Aorta (tissue), 5 donors: ENCODE data around the gene PUSL1. TPM values are rescaled to one million over a fixed set of nuclear protein-coding genes. Genes with fewer than 3 reads are reported as not detected.

Experiments used
- ATAC-seq: fragments of 200-7000 bp; cut with Tn5 transposase; one replicate; pipeline ENCODE4 v1.9.1; 2022; ENCODE audit warnings: moderate library complexity; ENCODE audit not compliant: low FRiP score
- DNase-seq, 2 donors: peaks; one replicate each; pipeline ENCODE4 v3.0.0-alpha.2; 2020
- H3K27ac ChIP-seq, 2 donors: one replicate each; pipeline ENCODE4 v1.5.1; 2013; ENCODE audit warnings: low read length in 2 of 2, mild to moderate bottlenecking in 2 of 2, moderate library complexity in 2 of 2, control low read depth in 1 of 2, inconsistent platforms in 1 of 2, low read depth in 1 of 2
- H3K27me3 ChIP-seq, 2 donors: one replicate each; pipeline ENCODE4 v1.6.1; 2013; ENCODE audit warnings: control low read depth in 1 of 2, low read length in 1 of 2, mild to moderate bottlenecking in 1 of 2, moderate library complexity in 1 of 2; ENCODE audit not compliant: insufficient read depth in 2 of 2, control insufficient read depth in 1 of 2
- H3K36me3 ChIP-seq, 2 donors: one replicate each; pipeline ENCODE4 v1.6.1; 2013; ENCODE audit warnings: control low read depth in 1 of 2, low read length in 1 of 2, mild to moderate bottlenecking in 1 of 2; ENCODE audit not compliant: insufficient read depth in 2 of 2, control insufficient read depth in 1 of 2
- H3K4me1 ChIP-seq, 2 donors: one replicate each; pipeline ENCODE4 v1.6.1; 2013; ENCODE audit warnings: low read length in 2 of 2, control low read depth in 1 of 2, mild to moderate bottlenecking in 1 of 2, moderate library complexity in 1 of 2; ENCODE audit not compliant: insufficient read depth in 2 of 2, control insufficient read depth in 1 of 2
- H3K4me3 ChIP-seq, 2 donors: one replicate each; pipeline ENCODE4 v1.5.1; 2013; ENCODE audit warnings: low read length in 2 of 2, control low read depth in 1 of 2, mild to moderate bottlenecking in 1 of 2
- H3K9me3 ChIP-seq: one replicate; pipeline ENCODE4 v1.6.1; 2013; ENCODE audit warnings: mild to moderate bottlenecking, low read length; ENCODE audit not compliant: control insufficient read depth
- WGBS, 2 donors: extraction: QIAGEN DNeasy Blood & Tissue Kit; methylation state at CpG; one replicate each; pipeline ENCODE4 v1.1.7; 2013; 5-methylcytosine and 5-hydroxymethylcytosine counted together
- intact Hi-C, 2 donors: fragments of 100-400 bp; cut with DNase I; formaldehyde crosslinking; loops; one replicate each; pipeline versions ENCODE4 v1.14.2 to v1.15.0; 2022
- polyA plus RNA-seq, 2 donors: library from polyadenylated mRNA; stranded (reverse); fragments of 200-250 nt; gene quantifications; one replicate each; pipeline ENCODE4 v1.2.3, GENCODE V29; 2013
- total RNA-seq, 2 donors: library from RNA; stranded (reverse); fragmentation: NEBNext Ultra II Directional; extraction: Animal tissue kit (Norgen Biotek cat#: 25700); gene quantifications; one replicate each; pipeline ENCODE4 v1.2.1, GENCODE V29; 2021
- donor health status: healthy with polysubstance abuse.
- donor health status: Bipolar disorder and iron deficiency.
- donor health status: DM: no; HTN: no; CAD: no.
- donor health status: DM: no; HTN: no; CAD: no.
- donor health status: DM: yes; HTN: yes; CAD: no.

PUSL1 gene
- total and polyA plus RNA-seq, 4 donors: 5.8 to 13.7 (median 10.0) TPM

DNA sequence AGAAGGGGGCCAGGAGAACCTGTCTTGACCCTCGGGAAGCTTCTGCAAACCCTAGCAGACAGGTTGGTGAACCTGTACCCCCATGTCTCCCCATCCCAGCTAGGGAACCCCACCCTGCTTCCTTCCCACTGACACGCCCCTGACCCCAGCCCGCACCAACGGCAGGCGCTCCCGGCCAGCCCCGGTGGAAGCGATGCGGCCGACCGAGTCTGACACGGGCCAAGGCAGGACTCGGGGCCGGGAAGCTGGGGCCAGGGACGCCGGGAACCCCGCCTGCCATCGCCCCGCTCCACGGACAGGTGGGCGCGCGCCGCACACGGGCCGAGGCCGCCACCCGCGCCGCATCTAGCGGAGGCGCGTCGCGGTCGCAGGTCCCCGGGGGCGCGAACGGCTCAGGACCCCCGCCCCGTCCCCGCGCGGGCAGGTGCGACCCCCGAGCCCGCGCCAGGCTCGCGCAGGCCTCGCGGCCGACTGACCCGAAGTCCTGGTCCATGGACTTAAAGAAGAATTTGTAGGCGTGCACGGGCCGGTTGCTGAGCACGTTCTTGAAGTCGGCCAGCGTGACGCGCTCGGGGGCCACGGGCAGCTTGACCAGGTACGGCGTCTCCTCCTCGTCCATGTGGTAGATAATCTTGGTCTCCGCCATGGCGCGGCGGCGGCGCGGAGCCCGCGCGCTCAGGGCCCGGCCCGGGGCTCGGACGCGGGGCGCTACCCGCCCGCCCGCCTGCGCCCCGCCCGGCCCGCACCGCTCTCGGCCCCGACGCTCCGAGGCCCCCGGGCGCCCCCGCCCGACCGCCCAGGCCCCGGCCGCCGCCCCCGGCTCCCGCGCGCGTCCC lies 40.2 kb downstream of the PUSL1 start:
- Histone ChIP-seq H3K4me3 (peak overlapping the region; percentile 82 to 85), H3K9me3 (no peaks in the 10 kb centered on the region), H3K27me3 (no peaks in the 10 kb centered on the region), H3K27ac (no peak overlapping the region), H3K4me1 (no peaks in the 10 kb centered on the region), H3K36me3 (no peaks in the 10 kb centered on the region)
- ATAC-seq: no peak
- intact Hi-C loops: loop anchor here (1.0 to 2.0 kb wide), 2 partner anchors 24 kb away; no protein-coding TSS in a partner anchor
- 0 to 1% methylated on average over 61 to 109 of the region's 109 CpGs for WGBS, 2 donors
- no peak for DNase-seq

- intact Hi-C loops: loop anchor here (1.0 to 2.0 kb wide), 2 partner anchors 23 kb away; no protein-coding TSS in a partner anchor
Observed at GRCh38 chr1:1349256-1350012, 41.0 kb downstream of the PUSL1 start, which contains the start of gene DVL1. Gene DVL1, minus strand, starts transcription at chr1:1349418. Its CDS starts 353 bp downstream, at chr1:1349065.

DNA sequence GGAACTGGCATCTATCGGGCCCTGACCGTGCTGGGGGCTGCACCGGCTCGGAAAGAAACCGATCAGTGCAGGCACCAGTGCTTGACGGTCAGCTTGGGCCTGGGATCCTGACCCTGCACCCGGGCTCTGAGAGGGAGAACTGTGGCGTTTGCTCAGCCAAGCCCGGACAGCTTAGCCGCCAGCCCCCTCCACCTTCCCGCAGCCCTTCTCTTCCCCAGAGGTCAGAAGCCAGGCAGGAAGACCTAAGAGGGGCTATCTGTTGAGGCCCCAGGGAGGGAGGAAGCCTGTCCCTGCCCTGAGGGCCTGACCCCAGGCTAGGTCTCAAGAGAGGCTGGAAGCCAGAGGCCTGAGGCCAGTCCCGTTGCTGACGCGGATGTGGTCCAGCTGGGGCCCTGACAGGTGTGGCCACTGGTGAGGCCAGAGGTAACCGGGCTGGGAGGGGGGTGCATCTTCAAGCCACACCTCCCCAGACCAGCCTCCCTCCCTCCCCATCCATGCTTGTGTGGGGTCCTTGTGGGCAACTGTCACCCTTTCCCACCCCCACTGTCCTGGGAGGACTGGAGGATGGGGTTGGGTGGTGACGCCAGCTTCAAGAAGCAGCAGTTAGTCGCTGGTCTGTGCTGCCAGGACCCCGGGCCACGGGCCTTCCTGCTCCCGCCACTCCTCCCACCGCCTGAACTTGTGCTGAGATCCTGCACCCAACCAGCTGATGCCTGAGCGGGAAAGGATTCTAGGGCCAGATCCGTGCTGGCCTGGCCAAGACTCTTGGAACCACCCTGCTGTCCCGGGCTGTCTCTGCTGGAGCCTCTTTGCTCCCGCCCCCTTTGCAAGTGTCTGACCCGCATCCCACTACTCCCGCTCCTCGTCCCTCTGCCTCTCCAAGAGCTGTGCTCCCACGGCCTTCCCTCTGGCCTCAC lies 43.4 kb downstream of the PUSL1 start:
- ATAC-seq (peak; percentile 62), DNase-seq (no peak)
- WGBS, 2 donors: 38 to 40% methylated on average over 29 of the region's 29 CpGs
- Histone ChIP-seq H3K27ac (no peak overlapping the region), H3K4me3 (no peak overlapping the region), H3K36me3 (no peaks in the 10 kb centered on the region), H3K27me3 (no peaks in the 10 kb centered on the region), H3K4me1 (no peaks in the 10 kb centered on the region), H3K9me3 (no peaks in the 10 kb centered on the region)
- intact Hi-C loops: no loop called here

More at GRCh38 chr1:1349256-1350012, 41.0 kb downstream of the PUSL1 start, which contains the start of gene DVL1:
- no peaks in the 10 kb centered on the region for H3K27me3 ChIP-seq
- H3K4me1 ChIP-seq: no peaks in the 10 kb centered on the region
- H3K27ac ChIP-seq: peak within 1 kb of the TSS in 1 of 2 donors; percentile 63
- no peaks in the 10 kb centered on the region for H3K36me3 ChIP-seq
- 0 to 1% methylated on average over 19 to 122 of the region's 122 CpGs for WGBS, 2 donors
- DNase-seq (peak; percentile 82 to 92), ATAC-seq (peak; percentile 64)
- H3K9me3 ChIP-seq: no peaks in the 10 kb centered on the region
- peak within 1 kb of the TSS; percentile 82 to 85 for H3K4me3 ChIP-seq

DNA sequence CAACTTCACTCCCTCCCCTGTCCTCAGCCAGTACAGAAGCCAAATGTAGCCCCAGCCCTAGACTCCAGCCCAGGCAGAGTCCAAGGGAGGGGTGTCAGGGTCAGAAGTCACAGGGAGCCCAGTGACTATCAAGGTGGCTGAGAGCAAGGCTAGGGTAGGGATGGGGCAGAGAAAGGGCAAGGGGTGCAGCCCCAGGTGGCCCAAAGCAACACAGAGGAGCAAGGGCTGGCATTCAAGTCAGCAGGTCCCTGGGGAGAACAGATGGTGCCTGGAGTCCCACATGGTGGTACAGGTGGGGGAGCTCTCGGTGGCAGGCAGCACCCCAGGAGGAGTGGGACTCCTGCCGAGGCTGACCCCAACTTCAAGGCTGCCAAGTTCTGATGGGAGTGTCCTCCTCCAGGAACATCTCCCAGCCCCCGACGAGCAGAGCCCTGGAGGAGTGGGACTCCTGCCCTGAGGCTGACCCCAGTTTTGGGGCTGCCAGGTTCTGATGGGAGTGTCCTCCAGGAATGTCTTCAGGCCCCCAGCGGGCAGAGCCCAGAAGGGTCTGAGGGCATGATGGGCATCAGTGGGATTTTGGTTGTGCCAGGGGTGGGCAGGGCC lies 44.5 kb downstream of the PUSL1 start:
- 28 to 29% methylated on average over 3 to 5 of the region's 5 CpGs for WGBS, 2 donors
- Histone ChIP-seq H3K4me1 (no peaks in the 10 kb centered on the region), H3K36me3 (no peaks in the 10 kb centered on the region), H3K4me3 (no peak overlapping the region), H3K27me3 (no peaks in the 10 kb centered on the region), H3K9me3 (no peaks in the 10 kb centered on the region), H3K27ac (no peak overlapping the region)
- intact Hi-C loops: no loop called here
- DNase-seq (no peak), ATAC-seq (no peak)

DNA sequence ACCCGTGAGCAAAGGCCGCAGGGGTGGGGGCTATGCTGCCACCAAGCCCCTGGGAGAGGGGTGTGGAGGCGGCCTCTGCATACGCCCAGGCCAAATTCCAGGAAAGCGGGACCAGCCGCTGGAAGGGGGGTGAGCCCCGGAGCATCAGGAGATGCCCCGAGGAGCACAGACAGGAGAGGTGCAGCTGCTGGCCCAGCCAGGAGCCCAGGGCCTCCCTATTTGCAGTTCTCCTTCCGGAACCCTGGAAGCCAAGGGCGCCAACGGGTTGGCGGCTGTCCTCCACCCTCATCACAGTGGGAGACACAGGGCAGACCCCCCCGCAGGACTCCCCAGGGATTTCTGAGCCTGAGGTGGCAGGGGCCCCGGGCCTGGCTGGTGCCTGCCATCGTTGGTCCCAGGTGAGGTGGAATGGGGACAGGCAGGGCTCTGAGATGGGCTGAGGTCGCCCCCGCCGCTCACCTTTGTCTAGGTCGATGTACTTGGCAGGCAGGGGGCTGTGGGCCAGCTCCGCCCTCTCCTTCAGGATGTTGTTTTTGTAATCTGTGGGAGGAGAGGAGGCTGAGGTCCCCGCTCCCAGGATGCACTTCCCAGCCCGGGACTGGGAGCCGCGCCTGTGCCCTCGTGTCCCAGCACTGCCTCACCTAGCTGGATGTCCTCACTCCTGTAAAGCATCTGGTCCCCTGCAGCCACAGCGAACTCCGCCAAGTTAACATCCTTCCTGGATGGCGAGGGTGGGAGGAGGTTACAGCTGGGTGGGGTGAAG lies 45.2 kb downstream of the PUSL1 start:
- no peak overlapping the region for H3K4me3 ChIP-seq
- no peaks in the 10 kb centered on the region for H3K9me3 ChIP-seq
- intact Hi-C loops: no loop called here
- H3K27me3 ChIP-seq: no peaks in the 10 kb centered on the region
- H3K27ac ChIP-seq: no peak overlapping the region
- 67 to 68% methylated on average over 28 of the region's 28 CpGs for WGBS, 2 donors
- DNase-seq: no peak
- H3K4me1 ChIP-seq: no peaks in the 10 kb centered on the region
- ATAC-seq: no peak
- no peaks in the 10 kb centered on the region for H3K36me3 ChIP-seq

- no peak overlapping the region for H3K4me3 ChIP-seq
- H3K36me3 ChIP-seq: no peaks in the 10 kb centered on the region
- no peak for DNase-seq
- no peak overlapping the region for H3K27ac ChIP-seq
- WGBS, 2 donors: 60 to 61% methylated on average over 98 to 116 of the region's 116 CpGs
- H3K4me1 ChIP-seq: no peaks in the 10 kb centered on the region
- intact Hi-C loops: no loop called here
- H3K9me3 ChIP-seq: no peaks in the 10 kb centered on the region
- H3K27me3 ChIP-seq: no peaks in the 10 kb centered on the region
- no peak for ATAC-seq
Observed at GRCh38 chr1:1354271-1355247, 46.2 kb downstream of the PUSL1 start.

GRCh38 chr1:1355416-1355815 lies 47.0 kb downstream of the PUSL1 start:
- ATAC-seq (no peak), DNase-seq (no peak)
- intact Hi-C loops: no loop called here
- H3K9me3 ChIP-seq: no peaks in the 10 kb centered on the region
- H3K4me3 ChIP-seq: no peak overlapping the region
- WGBS, 2 donors: 1 to 3% methylated on average over 32 to 52 of the region's 52 CpGs
- H3K4me1 ChIP-seq: no peaks in the 10 kb centered on the region
- no peaks in the 10 kb centered on the region for H3K36me3 ChIP-seq
- H3K27me3 ChIP-seq: no peaks in the 10 kb centered on the region
- no peak overlapping the region for H3K27ac ChIP-seq
